Fibroblast of mammary gland (primary cell): ENCODE data around the gene GLI3.

ENCODE experiments used
- DNase-seq: peaks from one replicate; pipeline ENCODE4 v3.0.0-alpha.2; 2010; ENCODE audit warnings: low read depth
- H3K4me3 ChIP-seq: 2 replicates; pipeline ENCODE4 v1.5.1; 2011; ENCODE audit warnings: low read depth, mild to moderate bottlenecking, low read length, moderate library complexity; ENCODE audit not compliant: control insufficient read depth
- CTCF ChIP-seq: conservative IDR thresholded peaks from 2 replicates; pipeline ENCODE4 v1.5.1; 2011; ENCODE audit warnings: low read depth, low read length, inconsistent platforms; ENCODE audit not compliant: control insufficient read depth, insufficient read depth

GLI3 gene

GRCh38 chr7:42151309-42151708, 85.7 kb downstream of the GLI3 start:
- peak; percentile 44 for DNase-seq
- TF ChIP-seq CTCF = no peak
- H3K4me3 ChIP-seq = no peak overlapping the region

- DNase-seq = no peak
- TF ChIP-seq CTCF = no peak
- H3K4me3 ChIP-seq = no peak overlapping the region
Measured at GRCh38 chr7:42145539-42145938, 91.5 kb downstream of the GLI3 start.

- peak; percentile 63 for DNase-seq
- TF ChIP-seq CTCF = no peak
- H3K4me3 ChIP-seq = no peak overlapping the region
Measured at GRCh38 chr7:42144604-42145003, 92.4 kb downstream of the GLI3 start.

GRCh38 chr7:42143711-42144600, 93.1 kb downstream of the GLI3 start:
- peak; percentile 74 for DNase-seq
- peak; percentile 24 for TF ChIP-seq CTCF
- no peak overlapping the region for H3K4me3 ChIP-seq

- no peak overlapping the region for H3K4me3 ChIP-seq
- TF ChIP-seq CTCF = no peak
- DNase-seq = no peak
Measured at GRCh38 chr7:42142089-42142488, 94.9 kb downstream of the GLI3 start.

GRCh38 chr7:42139751-42140150, 97.3 kb downstream of the GLI3 start:
- DNase-seq = no peak
- TF ChIP-seq CTCF = no peak
- H3K4me3 ChIP-seq = no peak overlapping the region

- no peak for DNase-seq
- peak; percentile 1 for TF ChIP-seq CTCF
- H3K4me3 ChIP-seq = no peak overlapping the region
Measured at GRCh38 chr7:42138691-42139090, 98.3 kb downstream of the GLI3 start.
